Measurements from ENCODE around the gene IRF2BP1. TPM values are rescaled to one million over a fixed set of nuclear protein-coding genes. Genes with fewer than 3 reads are reported as not detected.

IRF2BP1 gene
- 10 to 100 TPM; 17.7 to 40.0 (median 19.6) TPM for total RNA-seq
- 10 to 100 TPM; 13.6 to 14.5 TPM for polyA plus RNA-seq
- long read RNA-seq, donor 1, transcript IRF2BP1-201 (1 exons, 2,564 nt), result major isoform, 29 of 29 reads
- long read RNA-seq, donor 1, partial matches to known transcripts, result 0 of 29 reads
- long read RNA-seq, donor 1, other reads (novel, unspliced or antisense), result 0 of 29 reads
- long read RNA-seq, donor 2, partial matches to known transcripts, result 0 of 4 reads
- long read RNA-seq, donor 2, other reads (novel, unspliced or antisense), result 0 of 4 reads
- long read RNA-seq, donor 3, transcript IRF2BP1-201 (1 exons, 2,564 nt), result major isoform, 21 of 21 reads
- long read RNA-seq, donor 3, partial matches to known transcripts, result 0 of 21 reads
- long read RNA-seq, donor 3, other reads (novel, unspliced or antisense), result 0 of 21 reads

GRCh38 chr19:45885556-45886426 lies at the start of gene IRF2BP1:
Gene IRF2BP1 (minus strand): TSS chr19:45886141. CDS start chr19:45885774, 367 bp downstream.
- intact Hi-C loops (cut with DNase I), result loop anchor here in 3 of 10 donors (1.0 to 2.0 kb wide), 2 partner anchors 17 to 22 kb away; partner anchors contain the start of genes SYMPK (in 3 of the 3) and MYPOP (in 2 of the 3)
- peak; percentile 84 to 94 (median 86) for ATAC-seq

GRCh38 chr19:45935267-45935666 lies 49.3 kb upstream of the IRF2BP1 start:
- Histone ChIP-seq H3K27ac (no peak overlapping the region), H3K27me3 (peaks cover 0 to 44% (median 12%) of the 10 kb centered on the region in 9 donors), H3K4me3 (no peak overlapping the region), H3K9me3 (no peaks in the 10 kb centered on the region), H3K4me1 (peaks cover 0 to 7% (median 0%) of the 10 kb centered on the region in 12 donors), H3K36me3 (peaks cover 0 to 5% (median 0%) of the 10 kb centered on the region in 9 donors)
- ATAC-seq (no peak), DNase-seq (no peak)
- TF ChIP-seq CTCF (IDR thresholded peaks at IDR 0.05), result no peak
- no peak for TF ChIP-seq POLR2A (IDR thresholded peaks at IDR 0.05)
- intact Hi-C loops (cut with DNase I), result no loop called here
- 68 to 74% (median 71%) methylated on average over 17 to 19 of the region's 19 CpGs for WGBS, 4 donors

More at GRCh38 chr19:45885556-45886426, at the start of gene IRF2BP1:
- Histone ChIP-seq H3K9me3 (no peaks in the 10 kb centered on the region), H3K27ac (peak within 1 kb of the TSS; percentile 75 to 95 (median 92)), H3K27me3 (no peaks in the 10 kb centered on the region), H3K36me3 (peaks cover 0 to 19% (median 10%) of the 10 kb centered on the region in 9 donors), H3K4me3 (peak within 1 kb of the TSS; percentile 52 to 93 (median 80)), H3K4me1 (peaks cover 11 to 50% (median 33%) of the 10 kb centered on the region in 12 donors)
- WGBS, 4 donors, result 1 to 2% (median 1%) methylated on average over 41 to 107 of the region's 107 CpGs
- DNase-seq, result peak; percentile 93 to 95 (median 94)
- TF ChIP-seq POLR2A (IDR thresholded peaks at IDR 0.05) (peak in 1 of 2 donors; percentile 72), CTCF (IDR thresholded peaks at IDR 0.05) (no peak)

GRCh38 chr19:45934551-45935230 lies 48.8 kb upstream of the IRF2BP1 start:
- TF ChIP-seq POLR2A (IDR thresholded peaks at IDR 0.05) (no peak), CTCF (IDR thresholded peaks at IDR 0.05) (no peak)
- WGBS, 4 donors, result 34 to 42% (median 39%) methylated on average over 19 of the region's 19 CpGs
- Histone ChIP-seq H3K9me3 (no peaks in the 10 kb centered on the region), H3K27ac (no peak overlapping the region), H3K27me3 (peaks cover 0 to 43% (median 11%) of the 10 kb centered on the region in 9 donors), H3K36me3 (peaks cover 0 to 5% (median 0%) of the 10 kb centered on the region in 9 donors), H3K4me3 (no peak overlapping the region), H3K4me1 (peaks cover 0 to 7% (median 0%) of the 10 kb centered on the region in 12 donors)
- no peak for ATAC-seq
- intact Hi-C loops (cut with DNase I), result no loop called here
- no peak for DNase-seq
